Heart left ventricle (tissue), 16 donors: ENCODE results near the gene SURF6. TPM values are rescaled to one million over a fixed set of nuclear protein-coding genes. Genes with fewer than 3 reads are reported as not detected.

Experiments
- ATAC-seq, 4 donors: fragments of 200-7000 bp; cut with Tn5 transposase; one replicate each; pipeline ENCODE4 v1.9.1; 2020 to 2022; ENCODE audit warnings: moderate library complexity in 4 of 4, mild to moderate bottlenecking in 3 of 4, moderate number of reproducible peaks in 1 of 4
- DNase-seq, 5 donors: peaks; one replicate each; pipeline ENCODE4 v3.0.0-alpha.2; 2020
- H3K27ac ChIP-seq, 12 donors: fragments of 200-600 bp; sonication (generic) in 4 of 12; one replicate each; pipeline versions ENCODE4 v1.5.0 to v1.8.0; 2016 to 2022; ENCODE audit warnings: mild to moderate bottlenecking in 2 of 12
- H3K27me3 ChIP-seq, 9 donors: fragments of 200-600 bp; sonication (generic) in 2 of 9; one replicate each; pipeline versions ENCODE4 v1.5.1 to v1.8.0; 2016 to 2022; ENCODE audit warnings: mild to moderate bottlenecking in 3 of 9
- H3K36me3 ChIP-seq, 9 donors: fragments of 200-600 bp; sonication (generic) in 2 of 9; one replicate each; pipeline versions ENCODE4 v1.5.0 to v1.8.0; 2018 to 2022; ENCODE audit warnings: mild to moderate bottlenecking in 2 of 9
- H3K4me1 ChIP-seq, 12 donors: fragments of 200-600 bp; sonication (generic) in 4 of 12; one replicate each; pipeline versions ENCODE4 v1.5.0 to v1.8.0; 2016 to 2022; ENCODE audit warnings: mild to moderate bottlenecking in 3 of 12
- H3K4me3 ChIP-seq, 12 donors: fragments of 200-600 bp; sonication (generic) in 4 of 12; one replicate each; pipeline versions ENCODE4 v1.5.0 to v1.8.0; 2017 to 2022; ENCODE audit warnings: mild to moderate bottlenecking in 9 of 12, moderate library complexity in 4 of 12
- H3K9me3 ChIP-seq, 12 donors: fragments of 200-600 bp; sonication (generic) in 4 of 12; one replicate each; pipeline versions ENCODE4 v1.5.0 to v1.8.0; 2016 to 2022; ENCODE audit warnings: mild to moderate bottlenecking in 1 of 12
- POLR2A ChIP-seq, 2 donors: fragments of 450-650 bp; IDR thresholded peaks; one replicate each; pipeline ENCODE4 v1.6.1; 2017; ENCODE audit warnings: antibody characterized with exemption in 2 of 2, mild to moderate bottlenecking in 2 of 2, moderate library complexity in 2 of 2
- WGBS, 4 donors: extraction: QIAGEN DNeasy Blood & Tissue Kit in 2 of 4; methylation state at CpG; one replicate each; pipeline versions ENCODE4 v1.1.5 to v1.1.7; 2013 to 2018; 5-methylcytosine and 5-hydroxymethylcytosine counted together
- intact Hi-C, 10 donors: fragments of 100-400 bp; cut with DNase I; formaldehyde crosslinking; loops; one replicate each; pipeline versions ENCODE4 v1.11.1 to v1.14.2; 2022
- polyA plus RNA-seq, 2 donors: library from polyadenylated mRNA; stranded (reverse); fragments of 200-250 nt; gene quantifications; one replicate each; pipeline ENCODE4 v1.2.3, GENCODE V29; 2013
- total RNA-seq, 9 donors: library from RNA; depleted of rRNA in 2 of 9; stranded (reverse); fragments of >200 nt in 2 of 9; fragmentation: NEBNext Ultra II Directional in 3 of 9; extraction: Animal tissue kit (Norgen Biotek cat#: 25700) in 3 of 9; gene quantifications; one replicate each; pipeline versions ENCODE4 v1.1.0 to v1.2.4, GENCODE V29; 2016 to 2023
- TF ChIP-seq, protein P1 (sequence below), 12 donors: fragments of 200-600 bp; sonication (generic) in 4 of 12; IDR thresholded peaks; one replicate each; pipeline versions ENCODE4 v1.5.0 to v1.8.0; 2018 to 2022; ENCODE audit warnings: antibody characterized with exemption in 12 of 12, mild to moderate bottlenecking in 5 of 12
- donor health status: ischemic (EF 13 %, LVEDD 7.1; RV severe dilation, severe dysfunction).
- donor health status: healthy with polysubstance abuse.
- donor health status: DM: no; HTN: yes; CAD: no.
- donor health status: DM: no; HTN: no; CAD: no.
- donor health status: ischemic (EF 25% LVEDD 6.9; RV normal size, moderate dysfunction).
- donor health status: ischemic (EF 25% LVEDD 5.7; RV mildly dilated, moderate dysfunction).
- donor health status: healthy.
- donor health status: DM: yes; HTN: yes; CAD: no.
- donor health status: ischemic (EF 35%, LVEDD 5.7; RV mildly dilated, moderate dysfunction).
- donor health status: nonischemic (EF 11% LVEDD 7.7; RV severe dilation, severe dysfunction).
- donor health status: DM: yes; HTN: yes; CAD: no.
- donor health status: PGD.
- donor health status: ischemic (EF 29% LVEDD 5.4; RV normal size, mild dysfunction).
- donor health status: nonischemic (EF 23%, LVEDD 6.1; RV moderate dilation, normal function).

SURF6 gene
- total and polyA plus RNA-seq, 11 donors = 9.2 to 19.6 (median 11.1) TPM

DNA sequence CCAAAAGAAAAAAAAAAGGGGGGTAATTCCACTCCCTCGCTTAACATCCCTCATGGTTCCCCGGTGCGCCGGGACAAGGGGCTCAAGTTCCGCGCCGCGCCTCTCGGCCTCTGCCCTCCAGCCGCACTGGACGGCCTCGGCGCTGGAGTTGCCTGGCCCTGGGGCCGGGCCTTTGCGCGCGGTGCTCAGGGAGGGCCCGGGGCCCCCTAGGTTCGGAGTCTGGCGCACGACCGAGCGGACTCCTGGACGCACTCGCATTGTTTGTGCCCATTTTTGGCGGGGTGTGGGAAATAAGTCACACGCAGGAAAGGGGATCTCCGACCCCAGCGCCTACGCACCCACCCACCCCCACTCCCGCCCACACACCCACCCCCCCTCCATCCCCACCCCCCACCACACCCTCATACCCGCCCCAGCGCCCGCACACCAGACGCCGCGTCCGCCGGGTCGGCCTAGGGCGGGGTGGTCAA lies 11.6 kb upstream of the SURF6 start:
- intact Hi-C loops = loop anchor here in 1 of 10 donors (10.0 kb wide), 1 partner anchor 137 kb away; no protein-coding TSS in a partner anchor
- TF ChIP-seq, protein P1, sequence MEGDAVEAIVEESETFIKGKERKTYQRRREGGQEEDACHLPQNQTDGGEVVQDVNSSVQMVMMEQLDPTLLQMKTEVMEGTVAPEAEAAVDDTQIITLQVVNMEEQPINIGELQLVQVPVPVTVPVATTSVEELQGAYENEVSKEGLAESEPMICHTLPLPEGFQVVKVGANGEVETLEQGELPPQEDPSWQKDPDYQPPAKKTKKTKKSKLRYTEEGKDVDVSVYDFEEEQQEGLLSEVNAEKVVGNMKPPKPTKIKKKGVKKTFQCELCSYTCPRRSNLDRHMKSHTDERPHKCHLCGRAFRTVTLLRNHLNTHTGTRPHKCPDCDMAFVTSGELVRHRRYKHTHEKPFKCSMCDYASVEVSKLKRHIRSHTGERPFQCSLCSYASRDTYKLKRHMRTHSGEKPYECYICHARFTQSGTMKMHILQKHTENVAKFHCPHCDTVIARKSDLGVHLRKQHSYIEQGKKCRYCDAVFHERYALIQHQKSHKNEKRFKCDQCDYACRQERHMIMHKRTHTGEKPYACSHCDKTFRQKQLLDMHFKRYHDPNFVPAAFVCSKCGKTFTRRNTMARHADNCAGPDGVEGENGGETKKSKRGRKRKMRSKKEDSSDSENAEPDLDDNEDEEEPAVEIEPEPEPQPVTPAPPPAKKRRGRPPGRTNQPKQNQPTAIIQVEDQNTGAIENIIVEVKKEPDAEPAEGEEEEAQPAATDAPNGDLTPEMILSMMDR (IDR thresholded peaks at IDR 0.05) = peak in 1 of 12 donors; percentile 36
- no peak for TF ChIP-seq POLR2A (IDR thresholded peaks at IDR 0.05)
- DNase-seq = peak in 3 of 5 donors; percentile 38 to 55 (median 50)

GRCh38 chr9:133346021-133346785 lies 10.2 kb upstream of the SURF6 start:
- Histone ChIP-seq H3K27me3 (no peaks in the 10 kb centered on the region), H3K4me1 (peaks cover 4 to 40% (median 25%) of the 10 kb centered on the region in 12 donors), H3K36me3 (peaks cover 0 to 72% (median 67%) of the 10 kb centered on the region in 9 donors), H3K4me3 (peak overlapping the region in 9 of 12 donors; percentile 78 to 100 (median 99)), H3K9me3 (no peaks in the 10 kb centered on the region), H3K27ac (peak overlapping the region in 3 of 12 donors; percentile 88 to 97 (median 93))
- 68 to 70% (median 69%) methylated on average over 11 to 15 of the region's 15 CpGs for WGBS, 4 donors
- TF ChIP-seq POLR2A (IDR thresholded peaks at IDR 0.05) = no peak
- TF ChIP-seq, protein P1 (IDR thresholded peaks at IDR 0.05) = no peak
- intact Hi-C loops = loop anchor here in 1 of 10 donors (10.0 kb wide), 1 partner anchor 139 kb away; no protein-coding TSS in a partner anchor
- ATAC-seq (no peak), DNase-seq (no peak)

More for the DNA sequence above, 11.6 kb upstream of the SURF6 start:
- Histone ChIP-seq H3K4me3 (peak overlapping the region; percentile 78 to 100 (median 94)), H3K27me3 (no peaks in the 10 kb centered on the region), H3K27ac (peak overlapping the region; percentile 69 to 99 (median 89)), H3K36me3 (peaks cover 0 to 72% (median 67%) of the 10 kb centered on the region in 9 donors), H3K4me1 (peaks cover 4 to 31% (median 25%) of the 10 kb centered on the region in 12 donors), H3K9me3 (no peaks in the 10 kb centered on the region)
- peak; percentile 21 to 68 (median 60) for ATAC-seq
- 0 to 1% (median 0%) methylated on average over 23 to 41 of the region's 41 CpGs for WGBS, 4 donors

DNA sequence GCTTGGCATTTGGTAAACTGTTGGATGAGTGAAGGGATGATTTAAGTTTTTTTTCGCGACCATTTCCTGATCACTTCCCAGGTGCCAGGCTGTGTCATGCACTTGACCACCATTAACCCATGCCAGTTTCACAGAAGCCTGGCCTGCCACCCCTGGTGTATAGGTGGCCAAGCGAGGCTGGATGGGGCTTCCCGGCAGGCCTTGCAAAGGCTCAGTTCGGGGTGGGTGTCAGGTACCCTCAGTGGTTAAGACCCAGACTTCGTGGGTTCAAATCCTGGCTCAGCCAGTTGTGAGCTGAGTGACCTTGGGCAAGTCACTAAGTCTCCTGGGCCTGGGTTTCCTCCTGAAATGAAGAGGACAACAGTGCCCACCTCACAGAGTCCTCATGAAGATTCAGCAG lies 9.6 kb upstream of the SURF6 start:
- no peaks in the 10 kb centered on the region for H3K27me3 ChIP-seq
- no peak overlapping the region for H3K27ac ChIP-seq
- no peak overlapping the region for H3K4me3 ChIP-seq
- intact Hi-C loops = loop anchor here in 1 of 10 donors (10.0 kb wide), 1 partner anchor 139 kb away; no protein-coding TSS in a partner anchor
- no peak for ATAC-seq
- no peak for TF ChIP-seq POLR2A (IDR thresholded peaks at IDR 0.05)
- TF ChIP-seq, protein P1 (IDR thresholded peaks at IDR 0.05) = no peak
- H3K4me1 ChIP-seq = peaks cover 4 to 46% (median 25%) of the 10 kb centered on the region in 12 donors
- peaks cover 0 to 72% (median 67%) of the 10 kb centered on the region in 9 donors for H3K36me3 ChIP-seq
- WGBS, 4 donors = 79 to 96% (median 91%) methylated on average over 2 to 6 of the region's 6 CpGs
- no peak for DNase-seq
- no peaks in the 10 kb centered on the region for H3K9me3 ChIP-seq

GRCh38 chr9:133344979-133345378 lies 9.0 kb upstream of the SURF6 start:
- TF ChIP-seq, protein P1 (IDR thresholded peaks at IDR 0.05) = no peak
- no peak for TF ChIP-seq POLR2A (IDR thresholded peaks at IDR 0.05)
- Histone ChIP-seq H3K4me3 (no peak overlapping the region), H3K36me3 (peaks cover 0 to 72% (median 67%) of the 10 kb centered on the region in 9 donors), H3K27me3 (no peaks in the 10 kb centered on the region), H3K4me1 (peaks cover 4 to 49% (median 25%) of the 10 kb centered on the region in 12 donors), H3K9me3 (no peaks in the 10 kb centered on the region), H3K27ac (no peak overlapping the region)
- intact Hi-C loops = loop anchor here in 1 of 10 donors (10.0 kb wide), 1 partner anchor 140 kb away; no protein-coding TSS in a partner anchor
- 93 to 97% (median 95%) methylated on average over 12 of the region's 12 CpGs for WGBS, 4 donors
- DNase-seq (no peak), ATAC-seq (no peak)
